HG03521 (cell line): Measurements from ENCODE around the gene UGT2B15.

Source experiments
- ATAC-seq: cut with Tn5 transposase; IDR thresholded peaks from one replicate; pipeline ENCODE4 v1.9.1; 2021; ENCODE audit warnings: mild to moderate bottlenecking, moderate library complexity; ENCODE audit not compliant: unreplicated experiment

The UGT2B15 gene

DNA sequence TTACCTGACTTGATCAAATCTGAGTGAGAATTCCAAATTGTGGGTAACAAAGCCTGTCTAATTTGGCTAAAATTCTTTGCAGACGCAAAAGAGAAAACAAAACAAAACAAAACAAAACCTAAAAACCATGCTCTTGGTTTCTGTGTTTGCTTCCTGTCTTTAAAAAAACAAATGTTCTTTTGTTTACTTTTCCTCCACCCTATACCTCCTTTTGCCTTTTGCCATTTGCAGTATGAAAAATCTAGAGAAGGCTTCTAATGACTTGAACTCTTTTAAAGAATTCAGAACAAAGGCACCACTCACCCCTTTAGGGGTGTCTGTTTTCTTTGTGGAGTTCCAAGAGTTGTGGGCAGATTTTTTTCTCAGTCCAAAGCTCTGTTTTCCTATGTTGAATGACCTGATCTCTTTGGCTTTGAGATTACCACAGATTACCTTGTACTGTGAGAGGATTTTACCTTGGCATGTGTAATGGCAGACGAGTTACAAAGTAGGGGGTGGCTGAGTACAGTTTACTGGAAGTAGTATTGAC, 13.9 kb downstream of the UGT2B15 start:
- peak; percentile 53 for ATAC-seq

DNA sequence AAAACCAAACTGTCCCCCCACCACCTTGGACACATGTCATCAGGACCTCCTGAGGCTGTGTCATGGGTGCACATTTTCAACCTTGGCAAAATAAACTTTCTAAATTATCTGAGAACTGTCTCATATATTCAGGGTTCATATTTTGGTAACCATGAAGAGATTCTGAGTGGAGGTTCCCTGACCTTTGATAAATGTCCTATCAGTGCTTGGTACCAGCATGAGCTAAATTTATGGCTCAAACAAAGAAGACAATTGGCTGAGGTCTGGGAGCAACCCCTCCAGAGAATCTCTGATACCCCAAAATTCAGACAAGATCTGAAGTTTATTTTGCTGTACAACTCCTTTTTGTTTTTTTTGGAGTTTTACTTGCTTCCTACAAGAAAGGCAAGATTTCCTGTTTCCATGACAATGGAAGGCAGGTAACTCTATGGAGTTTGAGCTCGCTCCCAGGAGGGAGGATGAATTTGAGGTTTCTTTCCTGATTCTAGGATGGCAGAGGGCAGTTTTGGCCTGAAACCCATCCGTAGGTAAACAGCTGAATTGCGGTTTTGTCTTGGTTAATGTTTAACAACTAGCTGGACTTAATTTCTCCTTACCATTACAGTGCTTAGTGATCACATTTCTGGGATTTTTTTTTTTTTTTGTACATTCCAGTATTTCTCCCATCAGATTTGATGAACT, 14.5 kb downstream of the UGT2B15 start:
- peak; percentile 20 for ATAC-seq

DNA sequence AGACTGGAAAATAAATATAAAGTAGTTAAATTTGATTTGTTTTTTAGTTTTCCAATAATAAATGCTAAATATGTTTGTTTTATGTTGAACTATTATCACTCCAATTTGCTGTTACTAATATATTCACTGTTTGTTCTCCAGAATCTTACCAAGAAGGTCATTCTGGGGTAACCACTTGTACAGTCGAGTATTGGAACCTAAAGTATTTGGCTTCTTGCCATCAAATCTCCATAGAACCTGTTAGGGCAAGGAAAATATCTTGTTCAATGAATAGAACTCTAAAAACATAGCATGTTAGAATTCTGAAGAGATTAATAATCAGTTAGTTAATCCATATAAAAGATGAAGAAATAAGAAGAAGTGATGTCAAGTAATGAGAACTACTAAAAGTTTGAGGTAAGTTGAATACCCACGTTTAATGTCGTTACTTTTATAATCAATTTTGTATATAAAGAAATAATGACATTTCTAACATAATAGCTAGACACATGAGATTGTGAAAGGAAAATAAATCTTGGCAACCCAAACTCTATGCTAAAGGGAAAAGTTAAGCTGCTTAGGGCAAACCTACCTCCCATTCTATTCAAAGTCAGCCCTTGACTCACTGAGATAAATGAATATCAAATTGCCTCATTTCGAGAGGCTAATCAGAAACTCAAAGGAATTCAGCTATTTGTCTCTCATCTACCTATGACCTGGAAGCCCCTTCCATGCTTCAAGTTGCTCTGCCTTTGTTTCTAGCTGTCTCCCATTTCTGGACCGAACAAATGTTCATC, 15.3 kb downstream of the UGT2B15 start:
- ATAC-seq = no peak

DNA sequence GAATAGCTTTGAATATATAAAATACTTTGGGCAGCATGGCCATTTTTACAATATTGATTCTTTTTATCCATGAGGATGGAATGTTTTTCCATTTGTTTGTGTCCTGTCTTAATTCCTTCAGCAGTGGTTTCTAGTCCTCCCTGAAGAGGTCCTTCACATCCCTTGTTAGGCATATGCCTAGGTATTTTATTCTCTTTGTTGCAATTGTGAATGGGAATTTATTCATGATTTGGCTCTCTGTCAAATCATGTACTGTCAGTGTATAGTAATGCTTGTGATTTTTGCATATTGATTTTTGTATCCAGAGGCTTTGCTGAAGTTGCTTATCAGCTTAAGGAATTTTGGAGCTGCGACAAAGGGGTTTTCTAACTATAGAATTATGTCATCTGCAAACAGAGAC, 18.5 kb downstream of the UGT2B15 start:
- ATAC-seq = no peak

- no peak for ATAC-seq
Observed at GRCh38 chr4:68630371-68630770, 40.1 kb downstream of the UGT2B15 start.

DNA sequence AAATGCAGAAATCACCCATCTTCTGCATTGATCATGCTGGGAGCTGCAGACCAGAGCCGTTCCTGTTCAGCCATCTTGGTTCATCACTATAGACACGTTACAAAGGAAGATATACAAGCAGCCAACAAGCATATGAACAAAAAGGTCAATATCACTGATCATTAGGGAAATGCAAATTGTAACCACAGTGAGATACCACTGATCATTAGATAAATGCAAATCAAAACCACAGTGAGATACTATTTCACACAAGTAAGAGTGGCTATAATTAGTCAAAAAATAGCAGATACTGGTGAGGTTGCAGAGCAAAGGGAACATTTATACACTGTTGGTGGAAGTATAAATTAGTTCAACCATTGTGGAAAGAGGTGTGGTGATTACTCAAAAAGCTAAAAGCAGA, 47.7 kb downstream of the UGT2B15 start:
- ATAC-seq = peak; percentile 51

DNA sequence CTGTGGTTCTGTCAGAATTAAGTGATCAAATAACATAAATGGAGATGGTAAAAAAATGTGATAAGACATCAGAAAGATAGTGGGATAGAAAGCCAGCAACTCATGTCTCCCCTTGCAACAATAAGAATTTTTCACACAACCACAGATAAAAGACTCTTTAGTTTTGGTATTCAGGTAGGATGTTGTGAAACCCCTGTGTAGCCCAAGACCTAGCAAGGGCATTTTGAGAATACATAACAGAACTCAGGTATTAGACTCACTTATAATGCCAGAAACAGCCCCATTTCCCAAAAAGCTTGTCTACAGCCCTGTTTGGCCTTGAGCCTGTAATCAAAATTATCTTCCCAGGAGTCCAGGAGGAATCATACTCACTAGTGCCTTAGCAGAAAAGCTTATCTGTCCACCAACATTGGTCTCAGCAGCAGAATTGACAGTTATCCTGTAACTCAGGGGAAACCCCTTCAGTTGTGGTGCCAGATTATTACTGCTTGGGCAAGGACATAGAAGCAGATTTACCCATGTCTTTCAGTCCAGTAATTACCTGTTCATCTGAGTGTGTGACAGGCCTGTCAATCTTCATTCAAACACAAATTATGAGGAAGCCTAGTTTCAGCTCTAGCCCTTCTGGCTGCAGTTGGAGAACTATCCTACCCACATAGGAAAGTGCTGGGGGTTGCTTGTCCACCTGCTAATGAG, 53.3 kb downstream of the UGT2B15 start:
- no peak for ATAC-seq

GRCh38 chr4:68615699-68616422, 54.6 kb downstream of the UGT2B15 start:
- no peak for ATAC-seq

GRCh38 chr4:68613752-68614151, 56.7 kb downstream of the UGT2B15 start:
- no peak for ATAC-seq

- no peak for ATAC-seq
Observed at GRCh38 chr4:68606240-68606639, 64.2 kb downstream of the UGT2B15 start.

DNA sequence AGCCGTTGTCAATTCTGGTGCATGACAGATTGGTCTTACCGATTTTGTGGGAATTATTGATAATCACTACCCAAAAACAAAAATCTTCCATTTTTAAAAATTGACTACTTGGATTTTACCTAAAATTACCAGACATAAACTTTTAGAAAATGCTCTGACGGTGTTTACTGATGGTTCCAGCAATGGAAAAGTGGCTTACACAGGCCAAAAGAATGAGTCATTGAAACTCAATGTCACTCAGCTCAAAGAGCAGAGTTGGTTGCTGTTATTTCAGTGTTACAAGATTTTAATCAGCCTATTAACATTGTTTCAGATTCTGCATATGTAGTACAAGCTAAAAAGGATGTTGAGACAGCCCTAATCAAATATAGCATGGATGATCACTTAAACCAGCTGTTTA, 71.3 kb downstream of the UGT2B15 start:
- no peak for ATAC-seq

DNA sequence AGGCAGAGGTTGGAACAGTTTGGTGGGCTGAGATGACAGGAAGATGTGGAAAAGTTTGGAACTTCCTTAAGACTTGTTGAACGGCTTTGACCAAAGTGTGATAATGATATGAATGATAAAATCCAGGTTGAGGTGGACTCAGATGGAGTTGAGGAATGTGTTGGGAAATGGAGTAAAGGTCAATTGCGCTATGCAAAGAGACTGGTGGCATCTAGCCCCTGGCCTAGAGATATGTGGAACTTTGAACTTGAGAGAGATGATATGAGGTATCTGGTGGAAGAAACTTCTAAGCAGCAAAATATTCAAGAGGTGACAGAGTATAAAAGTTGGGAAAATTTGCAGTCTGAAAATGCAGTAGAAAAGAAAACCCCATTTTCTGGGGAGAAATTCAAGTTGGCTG, 73.0 kb downstream of the UGT2B15 start:
- no peak for ATAC-seq
